ENCODE results near the gene R3HDM1. TPM values are rescaled to one million over a fixed set of nuclear protein-coding genes. Genes with fewer than 3 reads are reported as not detected.

Gene R3HDM1
- 20.9 to 30.1 TPM (median 28.4 TPM) in 5 replicates for total RNA-seq (2022; extraction: Qiagen RNA extraction; ENCODE audit: low read depth)

GRCh38 chr2:135531231-135532197 lies at the start of gene R3HDM1:
Gene R3HDM1 (plus strand): TSS chr2:135531484. CDS start chr2:135604846, 73,362 bp downstream.

DNA sequence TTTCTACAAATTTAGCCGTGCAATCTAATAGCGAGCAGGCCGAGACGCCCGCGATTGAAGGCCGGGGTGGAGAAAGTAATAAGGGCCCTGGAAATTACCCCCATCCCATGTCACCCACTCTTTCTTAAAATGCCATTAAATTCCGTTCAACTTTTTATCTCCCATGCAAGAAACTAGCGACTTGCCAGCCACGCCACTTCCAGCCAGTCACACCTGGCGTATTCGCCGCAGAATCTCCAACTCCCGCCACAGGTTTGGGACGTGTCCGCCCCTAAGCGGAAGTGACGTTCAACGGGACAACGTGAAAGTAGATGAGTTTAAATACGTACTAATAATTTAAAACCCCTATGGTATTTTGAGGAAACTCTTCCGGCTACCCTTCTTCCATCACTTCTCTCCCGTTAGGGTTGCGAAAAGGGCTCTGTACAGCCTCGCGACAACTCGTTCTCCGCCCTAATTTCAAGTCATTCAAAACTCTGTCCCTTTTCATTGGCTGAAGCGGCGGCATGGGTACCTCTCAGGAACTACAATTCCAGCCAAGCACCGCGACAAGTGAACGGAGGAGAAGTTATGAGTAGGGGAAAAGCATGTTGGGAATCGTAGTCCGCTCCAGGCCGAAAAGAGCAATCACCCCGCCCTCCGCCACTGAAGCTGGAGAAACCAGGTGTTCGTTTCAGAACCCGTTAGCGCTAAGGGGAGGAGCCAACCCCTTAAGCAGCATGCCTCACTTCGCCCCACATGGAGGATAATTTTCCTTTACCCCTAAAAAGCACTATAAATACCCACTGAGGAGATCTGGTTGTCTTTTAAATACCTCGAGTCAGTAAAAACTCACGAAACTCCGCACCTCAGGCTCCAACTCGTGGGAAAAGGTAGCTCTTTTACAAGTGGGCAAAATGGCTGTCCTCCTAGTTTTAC lies 712 bp upstream of the R3HDM1 start, which contains the start of gene ZRANB3:
TSS of gene ZRANB3 (minus strand) at position 906 of the 918 bp plus-strand sequence.

DNA sequence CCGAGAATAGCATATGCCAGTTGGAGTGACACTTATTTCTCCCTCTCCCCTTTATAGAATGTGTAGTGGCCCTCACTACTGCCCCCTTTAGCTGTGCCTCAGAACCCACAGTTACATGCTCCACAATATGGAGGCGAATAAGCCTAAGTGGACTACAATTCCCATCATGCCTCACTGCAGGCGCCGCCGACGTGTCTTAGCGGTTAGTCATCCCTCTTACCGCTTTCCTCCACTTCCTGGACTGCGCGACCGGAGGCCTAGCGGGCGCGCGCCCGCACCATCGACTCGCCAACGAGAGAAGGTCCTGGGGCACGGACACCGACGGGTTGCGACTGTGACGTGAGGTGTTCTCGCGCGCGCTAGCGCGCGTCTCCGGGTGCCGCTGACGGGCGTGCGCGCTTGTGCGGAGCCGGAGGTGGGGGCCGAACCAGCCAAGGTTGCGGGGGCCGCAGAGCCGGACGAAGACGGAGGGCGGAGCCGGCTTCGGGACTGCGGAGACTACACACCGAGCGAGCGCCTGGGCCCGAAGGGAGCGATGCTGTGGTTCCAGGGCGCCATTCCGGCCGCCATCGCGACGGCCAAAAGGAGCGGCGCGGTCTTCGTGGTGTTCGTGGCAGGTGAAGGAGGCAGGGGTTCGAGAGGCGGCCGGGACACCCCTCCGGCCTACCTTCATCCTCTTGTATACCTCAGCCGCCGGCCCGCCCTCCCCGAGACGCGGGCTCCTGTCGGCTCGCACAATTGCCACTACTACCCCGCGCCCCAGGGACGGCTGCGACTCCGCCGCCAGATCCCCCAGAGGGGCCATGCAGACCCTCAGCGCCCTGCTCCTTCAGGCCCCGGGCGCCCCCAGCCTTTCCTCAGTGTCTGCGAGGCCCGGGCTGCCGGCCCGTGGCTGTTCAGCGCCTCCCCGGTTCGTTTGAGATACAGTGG lies 210.4 kb downstream of the R3HDM1 start, which contains the start of gene UBXN4:
TSS of gene UBXN4 (plus strand) at position 461 of the 930 bp plus-strand sequence. CDS start at position 536, 75 bp downstream.

Other genes with a start within 250 kb of the R3HDM1 start
- gene ZRANB3, start 266 bp upstream of the R3HDM1 start, total RNA-seq (2022; extraction: Qiagen RNA extraction; ENCODE audit: low read depth), result 5.4 to 8.6 TPM (median 6.8 TPM) in 5 replicates
- gene UBXN4, start 210.4 kb downstream of the R3HDM1 start, total RNA-seq (2022; extraction: Qiagen RNA extraction; ENCODE audit: low read depth), result 36.9 to 50.6 TPM (median 45.2 TPM) in 5 replicates